Adrenal gland (tissue), 12 donors: ENCODE results near the gene SACM1L. TPM values are rescaled to one million over a fixed set of nuclear protein-coding genes. Genes with fewer than 3 reads are reported as not detected.

ENCODE experiments used
- DNase-seq, 7 donors: peaks; one replicate each; pipeline ENCODE4 v3.0.0-alpha.2; 2019 to 2020
- H3K27ac ChIP-seq, 5 donors: fragments of 200-600 bp; sonication (generic) in 4 of 5; 1 replicate in 3 of 5; 2 replicates in 2 of 5; pipeline versions ENCODE4 v1.5.1 to v1.8.0; 2016 to 2020; ENCODE audit warnings: mild to moderate bottlenecking in 1 of 5
- H3K27me3 ChIP-seq: fragments of 200-600 bp; 2 replicates; pipeline ENCODE4 v1.8.0; 2021
- H3K36me3 ChIP-seq, 2 donors: fragments of 200-600 bp; replicated peaks in 1 of 2; 1 replicate in 1 of 2; 2 replicates in 1 of 2; pipeline versions ENCODE4 v1.5.1 to v1.8.0; 2018 to 2022
- H3K4me1 ChIP-seq, 2 donors: fragments of 200-600 bp; replicated peaks in 1 of 2; 1 replicate in 1 of 2; 2 replicates in 1 of 2; pipeline versions ENCODE4 v1.5.1 to v1.8.0; 2018 to 2021
- H3K4me3 ChIP-seq, 4 donors: fragments of 200-600 bp; sonication (generic) in 3 of 4; one replicate each; pipeline ENCODE4 v1.5.1; 2016 to 2018
- H3K9me3 ChIP-seq, 3 donors: fragments of 200-600 bp; sonication (generic) in 1 of 3; replicated peaks in 1 of 3; 1 replicate in 2 of 3; 2 replicates in 1 of 3; pipeline versions ENCODE4 v1.5.1 to v1.8.0; 2016 to 2021
- POLR2A ChIP-seq, 2 donors: fragments of 450-650 bp; IDR thresholded peaks; one replicate each; pipeline ENCODE4 v1.6.1; 2017; ENCODE audit warnings: antibody characterized with exemption in 2 of 2, mild to moderate bottlenecking in 2 of 2, moderate library complexity in 1 of 2
- WGBS, 4 donors: extraction: QIAGEN DNeasy Blood & Tissue Kit in 2 of 4; methylation state at CpG; one replicate each; pipeline versions ENCODE4 v1.1.5 to v1.1.7; 2013 to 2017; 5-methylcytosine and 5-hydroxymethylcytosine counted together
- intact Hi-C, 2 donors: fragments of 100-400 bp; cut with DNase I; formaldehyde crosslinking; loops; one replicate each; pipeline versions ENCODE4 v1.14.1 to v1.15.0; 2022 to 2023
- polyA plus RNA-seq, 3 donors: library from polyadenylated mRNA; stranded (reverse); fragments of 200-250 nt in 2 of 3; fragments of 350-450 nt in 1 of 3; fragmentation: Illumina TruSeq in 1 of 3; extraction: RNeasy Lipid Tissue Mini Kit (QIAGEN cat#74804) in 1 of 3; gene quantifications; one replicate each; pipeline ENCODE4 v1.2.3, GENCODE V29; 2013 to 2014
- total RNA-seq, 9 donors: library from RNA; depleted of rRNA in 4 of 9; stranded (reverse); fragments of >200 nt in 4 of 9; fragments of 120-200 nt in 1 of 9; fragmentation: NEBNext Ultra II Directional in 1 of 9; extraction: Animal tissue kit (Norgen Biotek cat#: 25700) in 1 of 9; gene quantifications; one replicate each; pipeline versions ENCODE4 v1.1.0 to v1.2.4, GENCODE V29; 2013 to 2023
- TF ChIP-seq, protein P1 (sequence below), 6 experiments: fragments of 450-650 bp in 4 of 6; fragments of 200-600 bp in 2 of 6; sonication (generic) in 1 of 6; IDR thresholded peaks; 1 replicate in 5 of 6; 2 replicates in 1 of 6; pipeline versions ENCODE4 v1.5.1 to v1.8.0; 2016 to 2021; ENCODE audit warnings: antibody characterized with exemption in 6 of 6, mild to moderate bottlenecking in 2 of 6, moderate library complexity in 1 of 6
- donor health status: healthy with polysubstance abuse.
- donor health status: Bipolar disorder and iron deficiency.
- donor health status: DM: yes; HTN: yes; CAD: no.
- donor health status: DM: no; HTN: no; CAD: no.
- donor health status: DM: no; HTN: no; CAD: no.
- donor health status: DM: yes; HTN: yes; CAD: no.

SACM1L gene
- total and polyA plus RNA-seq, 12 donors = 22.5 to 63.2 (median 44.8) TPM

DNA sequence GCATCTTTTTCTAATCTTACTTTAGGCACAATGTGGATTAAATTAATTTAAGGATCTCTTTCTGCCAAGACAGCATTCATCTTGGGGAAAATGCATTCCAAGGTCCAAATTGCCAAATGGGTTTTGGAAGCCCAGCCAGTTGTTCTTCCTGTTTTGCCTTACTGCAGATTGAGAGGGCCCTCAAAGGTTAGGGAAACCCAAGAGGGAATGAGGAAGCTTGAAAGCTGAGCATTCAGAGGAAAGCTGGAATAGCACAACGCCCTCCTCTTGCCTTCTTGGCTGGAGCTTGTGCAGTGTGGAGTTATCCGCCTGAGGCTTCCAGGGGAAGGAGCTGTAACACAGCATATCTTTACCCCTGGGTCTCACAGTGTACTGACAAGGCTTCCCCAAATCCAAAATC, 18.2 kb upstream of the SACM1L start:
- H3K27ac ChIP-seq = peak overlapping the region in 1 of 5 donors; percentile 6
- intact Hi-C loops = no loop called here
- peaks cover 6 to 21% of the 10 kb centered on the region in 2 donors for H3K4me1 ChIP-seq
- peaks cover 0 to 17% of the 10 kb centered on the region in 2 donors for H3K36me3 ChIP-seq
- H3K9me3 ChIP-seq = no peaks in the 10 kb centered on the region
- WGBS, 4 donors = 65 to 83% (median 76%) methylated on average over 2 of the region's 2 CpGs
- H3K4me3 ChIP-seq = no peak overlapping the region
- peak in 1 of 7 donors; percentile 54 for DNase-seq
- TF ChIP-seq, protein P1, sequence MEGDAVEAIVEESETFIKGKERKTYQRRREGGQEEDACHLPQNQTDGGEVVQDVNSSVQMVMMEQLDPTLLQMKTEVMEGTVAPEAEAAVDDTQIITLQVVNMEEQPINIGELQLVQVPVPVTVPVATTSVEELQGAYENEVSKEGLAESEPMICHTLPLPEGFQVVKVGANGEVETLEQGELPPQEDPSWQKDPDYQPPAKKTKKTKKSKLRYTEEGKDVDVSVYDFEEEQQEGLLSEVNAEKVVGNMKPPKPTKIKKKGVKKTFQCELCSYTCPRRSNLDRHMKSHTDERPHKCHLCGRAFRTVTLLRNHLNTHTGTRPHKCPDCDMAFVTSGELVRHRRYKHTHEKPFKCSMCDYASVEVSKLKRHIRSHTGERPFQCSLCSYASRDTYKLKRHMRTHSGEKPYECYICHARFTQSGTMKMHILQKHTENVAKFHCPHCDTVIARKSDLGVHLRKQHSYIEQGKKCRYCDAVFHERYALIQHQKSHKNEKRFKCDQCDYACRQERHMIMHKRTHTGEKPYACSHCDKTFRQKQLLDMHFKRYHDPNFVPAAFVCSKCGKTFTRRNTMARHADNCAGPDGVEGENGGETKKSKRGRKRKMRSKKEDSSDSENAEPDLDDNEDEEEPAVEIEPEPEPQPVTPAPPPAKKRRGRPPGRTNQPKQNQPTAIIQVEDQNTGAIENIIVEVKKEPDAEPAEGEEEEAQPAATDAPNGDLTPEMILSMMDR (IDR thresholded peaks at IDR 0.05) = no peak
- no peak for TF ChIP-seq POLR2A (IDR thresholded peaks at IDR 0.05)
- no peaks in the 10 kb centered on the region for H3K27me3 ChIP-seq

DNA sequence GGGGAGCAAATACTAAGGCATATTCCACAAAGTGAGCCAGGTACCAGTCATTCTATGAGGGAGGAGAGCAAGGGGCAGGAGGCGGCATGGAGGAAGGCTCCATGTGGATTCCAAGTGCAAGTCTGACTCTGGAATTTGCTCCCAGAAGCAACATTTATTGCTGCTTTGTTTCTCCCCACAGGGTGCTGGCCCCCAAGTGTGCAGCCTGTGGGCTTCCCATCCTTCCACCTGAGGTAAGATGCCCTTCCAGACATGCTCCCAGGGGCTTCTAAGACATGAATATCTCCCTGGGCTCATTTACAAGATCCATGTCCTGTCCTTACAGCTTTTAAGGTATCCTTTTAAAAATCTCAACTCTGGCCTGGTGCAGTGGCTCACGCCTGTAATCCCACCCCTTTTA, 15.9 kb upstream of the SACM1L start:
- H3K4me1 ChIP-seq = peaks cover 7 to 18% of the 10 kb centered on the region in 2 donors
- no peak for DNase-seq
- TF ChIP-seq POLR2A (IDR thresholded peaks at IDR 0.05) = no peak
- TF ChIP-seq, protein P1 (IDR thresholded peaks at IDR 0.05) = no peak
- no peak overlapping the region for H3K4me3 ChIP-seq
- WGBS, 4 donors = 95 to 100% (median 100%) methylated on average over 2 of the region's 2 CpGs
- no peaks in the 10 kb centered on the region for H3K27me3 ChIP-seq
- intact Hi-C loops = no loop called here
- H3K36me3 ChIP-seq = peaks cover 0 to 27% of the 10 kb centered on the region in 2 donors
- H3K9me3 ChIP-seq = no peaks in the 10 kb centered on the region
- no peak overlapping the region for H3K27ac ChIP-seq

DNA sequence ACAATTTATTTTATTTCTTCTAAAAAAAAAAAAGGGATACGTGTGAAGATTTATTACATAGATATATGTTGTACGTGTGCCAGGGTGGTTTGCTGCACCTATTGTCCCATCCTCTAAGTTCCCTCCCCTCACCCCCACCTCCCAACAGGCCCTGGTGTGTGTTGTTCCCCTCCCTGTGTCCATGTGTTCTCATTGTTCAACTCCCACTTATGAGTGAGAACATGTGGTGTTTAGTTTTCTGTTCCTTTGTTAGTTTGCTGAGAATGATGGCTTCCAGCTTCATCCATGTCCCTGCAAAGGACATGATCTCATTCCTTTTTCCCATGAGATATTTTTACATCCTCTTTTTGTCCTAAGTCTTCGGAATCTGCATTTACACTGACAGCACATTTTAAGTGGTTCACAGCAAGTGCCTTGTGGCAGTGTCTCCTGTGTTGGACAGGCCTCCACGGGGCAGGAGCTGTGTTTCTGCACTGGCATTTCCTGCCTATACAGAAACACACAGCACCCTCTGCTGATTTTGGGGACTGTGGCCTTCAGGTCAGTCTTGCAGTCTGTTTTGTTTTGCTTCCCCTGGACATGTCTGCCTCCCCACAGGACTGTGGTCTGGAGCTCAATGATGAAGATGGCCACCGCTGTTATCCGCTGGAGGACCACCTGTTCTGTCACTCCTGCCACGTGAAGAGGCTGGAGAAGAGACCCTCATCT, 12.7 kb upstream of the SACM1L start:
- peaks cover 0 to 23% of the 10 kb centered on the region in 2 donors for H3K36me3 ChIP-seq
- DNase-seq = no peak
- H3K27me3 ChIP-seq = no peaks in the 10 kb centered on the region
- WGBS, 4 donors = 70 to 77% (median 74%) methylated on average over 4 to 7 of the region's 7 CpGs
- TF ChIP-seq POLR2A (IDR thresholded peaks at IDR 0.05) = no peak
- TF ChIP-seq, protein P1 (IDR thresholded peaks at IDR 0.05) = no peak
- peak overlapping the region in 4 of 5 donors; percentile 10 to 86 (median 54) for H3K27ac ChIP-seq
- peaks cover 7 to 13% of the 10 kb centered on the region in 2 donors for H3K4me1 ChIP-seq
- no peak overlapping the region for H3K4me3 ChIP-seq
- no peaks in the 10 kb centered on the region for H3K9me3 ChIP-seq
- intact Hi-C loops = no loop called here

DNA sequence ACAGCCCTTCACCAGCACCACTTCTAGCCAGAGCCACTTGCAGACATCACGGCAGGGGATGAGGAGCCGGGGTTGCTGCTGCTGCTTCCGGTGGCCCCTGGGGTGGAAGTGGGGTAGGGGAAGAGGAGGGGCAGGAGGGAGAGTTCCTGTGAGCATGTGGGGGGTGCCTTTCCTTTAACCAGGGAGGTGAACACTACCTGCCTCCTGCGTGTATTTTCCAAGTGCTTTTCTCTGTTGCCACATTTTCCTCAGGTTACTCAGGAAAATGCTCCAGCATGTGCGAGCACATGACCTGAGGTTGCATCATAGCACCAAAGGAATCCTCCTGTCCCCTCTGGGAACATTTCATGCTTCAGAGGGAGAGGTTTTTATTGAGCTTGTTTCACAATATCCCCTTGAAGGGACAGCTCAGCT, 12.2 kb upstream of the SACM1L start:
- Histone ChIP-seq H3K4me1 (peaks cover 7 to 13% of the 10 kb centered on the region in 2 donors), H3K9me3 (no peaks in the 10 kb centered on the region), H3K4me3 (no peak overlapping the region), H3K27me3 (no peaks in the 10 kb centered on the region), H3K27ac (peak overlapping the region in 4 of 5 donors; percentile 10 to 86 (median 54)), H3K36me3 (peaks cover 0 to 23% of the 10 kb centered on the region in 2 donors)
- intact Hi-C loops = no loop called here
- TF ChIP-seq, protein P1 (IDR thresholded peaks at IDR 0.05) = no peak
- TF ChIP-seq POLR2A (IDR thresholded peaks at IDR 0.05) = no peak
- DNase-seq = peak in 6 of 7 donors; percentile 52 to 76 (median 66)
- 25 to 66% (median 49%) methylated on average over 2 to 5 of the region's 5 CpGs for WGBS, 4 donors
